Measurements from ENCODE around the gene TNFRSF25.
"Not testable (repeated sequence)": the region's sequence is repeated elsewhere in the genome, so short reads cannot be mapped to it uniquely, and the experiment has no call there.

Gene TNFRSF25

GRCh38 chr1:6501279-6501813 lies 35.4 kb upstream of the TNFRSF25 start:
- DNase-seq (ENCODE audit: low read depth), result no peak

- DNase-seq (ENCODE audit: low read depth), result peak; percentile 29
Measured at GRCh38 chr1:6500544-6501278, 34.7 kb upstream of the TNFRSF25 start.

GRCh38 chr1:6499296-6499695 lies 33.3 kb upstream of the TNFRSF25 start:
- DNase-seq (ENCODE audit: low read depth), result no peak

GRCh38 chr1:6498576-6499111 lies 32.7 kb upstream of the TNFRSF25 start:
- no peak for DNase-seq (ENCODE audit: low read depth)

- DNase-seq (ENCODE audit: low read depth), result no peak
Measured at GRCh38 chr1:6497867-6498575, 32.0 kb upstream of the TNFRSF25 start.

- DNase-seq (ENCODE audit: low read depth), result no peak
Measured at GRCh38 chr1:6497215-6497866, 31.4 kb upstream of the TNFRSF25 start.

- no peak for DNase-seq (ENCODE audit: low read depth)
Measured at GRCh38 chr1:6496890-6497214, 30.9 kb upstream of the TNFRSF25 start.

- no peak for DNase-seq (ENCODE audit: low read depth)
Measured at GRCh38 chr1:6496365-6496721, 30.4 kb upstream of the TNFRSF25 start.

- DNase-seq (ENCODE audit: low read depth), result no peak
Measured at GRCh38 chr1:6495540-6496364, 29.8 kb upstream of the TNFRSF25 start.

GRCh38 chr1:6495041-6495441 lies 29.1 kb upstream of the TNFRSF25 start:
- DNase-seq (ENCODE audit: low read depth), result no peak

GRCh38 chr1:6494627-6495026 lies 28.7 kb upstream of the TNFRSF25 start:
- DNase-seq (ENCODE audit: low read depth), result no peak

- not testable (repeated sequence) for DNase-seq (ENCODE audit: low read depth)
Measured at GRCh38 chr1:6493834-6494223, 27.9 kb upstream of the TNFRSF25 start.

GRCh38 chr1:6491966-6492365 lies 26.0 kb upstream of the TNFRSF25 start:
- no peak for DNase-seq (ENCODE audit: low read depth)

GRCh38 chr1:6491480-6491962 lies 25.5 kb upstream of the TNFRSF25 start, which contains the start of gene PLEKHG5:
TSS of gene PLEKHG5 (minus strand) at chr1:6491667. CDS start at chr1:6477571, 14,096 bp downstream.
- DNase-seq (ENCODE audit: low read depth), result no peak

GRCh38 chr1:6491081-6491449 lies 25.1 kb upstream of the TNFRSF25 start:
- no peak for DNase-seq (ENCODE audit: low read depth)

- DNase-seq (ENCODE audit: low read depth), result no peak
Measured at GRCh38 chr1:6490181-6491080, 24.5 kb upstream of the TNFRSF25 start.

- DNase-seq (ENCODE audit: low read depth), result peak; percentile 50
Measured at GRCh38 chr1:6489799-6490180, 23.8 kb upstream of the TNFRSF25 start.

- no peak for DNase-seq (ENCODE audit: low read depth)
Measured at GRCh38 chr1:6489383-6489765, 23.4 kb upstream of the TNFRSF25 start.

GRCh38 chr1:6488602-6489382 lies 22.8 kb upstream of the TNFRSF25 start:
- DNase-seq (ENCODE audit: low read depth), result no peak

Data from fibroblast of the conjunctiva (primary cell).